HG03103 (cell line): ENCODE data around the gene SDK2.

Experiments
- ATAC-seq: cut with Tn5 transposase; IDR thresholded peaks from one replicate; pipeline ENCODE4 v1.9.1; 2021; ENCODE audit warnings: low read depth; ENCODE audit not compliant: unreplicated experiment

SDK2 gene

GRCh38 chr17:73634629-73635028, 9.6 kb downstream of the SDK2 start:
- no peak for ATAC-seq

- ATAC-seq = no peak
Measured at GRCh38 chr17:73633736-73634135, 10.5 kb downstream of the SDK2 start.

GRCh38 chr17:73632513-73632912, 11.7 kb downstream of the SDK2 start:
- ATAC-seq = no peak

- ATAC-seq = no peak
Measured at GRCh38 chr17:73630965-73631595, 13.2 kb downstream of the SDK2 start.

- no peak for ATAC-seq
Measured at GRCh38 chr17:73630531-73630930, 13.7 kb downstream of the SDK2 start.

GRCh38 chr17:73628642-73629552, 15.3 kb downstream of the SDK2 start:
- ATAC-seq = no peak

GRCh38 chr17:73625991-73626673, 18.1 kb downstream of the SDK2 start:
- no peak for ATAC-seq

DNA sequence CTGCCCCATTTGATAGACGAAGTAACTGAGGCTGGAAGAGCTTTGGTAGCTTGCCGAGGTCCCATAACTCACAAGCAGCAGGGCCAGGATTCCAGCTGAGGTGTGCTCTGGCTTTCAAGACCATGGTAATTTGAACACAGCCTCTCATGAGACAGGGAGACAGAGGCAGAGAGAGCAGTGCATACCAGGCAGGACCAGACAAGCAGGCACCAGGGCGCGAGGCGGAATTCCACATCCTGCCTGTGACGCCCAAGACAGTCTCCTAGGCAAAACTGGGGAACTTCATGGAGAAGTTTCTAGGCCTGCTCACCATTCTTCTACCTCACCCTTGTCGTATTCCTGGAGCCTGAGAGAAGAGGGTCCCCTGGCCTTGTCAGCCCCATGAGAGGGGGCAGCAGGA, 19.2 kb downstream of the SDK2 start:
- no peak for ATAC-seq

DNA sequence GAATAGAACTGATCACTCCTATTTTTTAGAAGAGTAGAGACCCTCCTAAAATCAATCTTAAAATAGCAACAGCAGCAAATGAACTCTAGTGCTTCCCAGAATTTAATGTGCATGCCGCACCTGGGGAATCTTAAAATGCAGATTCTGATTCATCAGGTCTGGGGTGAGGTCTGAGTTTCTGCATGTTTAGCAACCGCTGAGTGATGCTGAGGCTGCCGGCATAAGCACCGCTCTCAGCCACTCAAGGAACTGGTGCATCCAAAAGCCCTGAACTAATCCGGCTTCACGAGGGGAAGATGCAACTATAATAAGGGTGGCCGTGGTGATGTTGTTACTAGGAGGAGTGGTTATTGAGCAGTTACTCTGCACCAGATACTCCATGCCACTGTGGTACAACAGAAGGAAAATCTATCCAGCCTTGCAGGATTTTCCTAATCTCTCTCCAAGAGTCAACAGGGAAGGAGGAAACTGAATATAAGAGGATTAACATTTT, 19.7 kb downstream of the SDK2 start:
- ATAC-seq = no peak

- no peak for ATAC-seq
Measured at GRCh38 chr17:73623818-73624217, 20.4 kb downstream of the SDK2 start.

DNA sequence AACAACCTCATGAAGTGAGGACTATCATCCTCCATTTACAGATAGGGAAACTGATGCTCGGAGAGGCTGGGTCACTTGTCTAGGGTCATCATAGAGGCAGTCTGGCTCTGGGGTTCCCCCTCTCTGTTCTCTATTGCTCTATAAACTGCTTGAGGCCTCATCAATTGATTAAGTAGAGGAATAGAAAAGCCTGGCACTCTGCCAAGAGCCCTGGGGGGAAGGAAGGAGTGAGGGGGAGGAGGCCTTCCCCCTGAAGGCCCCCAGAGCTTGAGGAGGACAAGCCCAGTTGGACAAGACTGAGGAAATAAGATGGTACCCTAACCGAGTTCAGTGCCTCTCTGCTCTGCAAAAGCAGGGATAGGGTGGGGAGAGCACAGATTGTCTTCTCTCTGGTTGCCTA, 21.0 kb downstream of the SDK2 start:
- no peak for ATAC-seq

GRCh38 chr17:73622381-73622780, 21.9 kb downstream of the SDK2 start:
- ATAC-seq = no peak

DNA sequence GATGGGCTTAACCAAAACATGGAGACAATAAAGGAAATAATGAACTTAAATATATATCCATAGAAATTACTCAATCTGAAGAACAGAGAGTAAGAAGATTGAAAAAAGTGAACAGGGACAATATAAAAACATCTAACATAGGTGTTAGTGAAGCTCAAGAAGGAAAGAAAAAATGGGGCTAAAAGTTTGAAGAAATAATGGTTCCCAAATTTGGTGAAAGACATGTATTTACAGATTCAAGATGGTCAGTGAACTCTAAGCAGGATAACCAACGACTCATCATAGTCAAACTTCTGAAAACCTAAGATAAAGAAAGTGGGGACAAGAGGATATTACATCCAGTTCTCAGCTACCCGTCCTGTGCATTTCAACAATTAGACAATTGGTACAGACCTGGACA, 22.6 kb downstream of the SDK2 start:
- no peak for ATAC-seq

DNA sequence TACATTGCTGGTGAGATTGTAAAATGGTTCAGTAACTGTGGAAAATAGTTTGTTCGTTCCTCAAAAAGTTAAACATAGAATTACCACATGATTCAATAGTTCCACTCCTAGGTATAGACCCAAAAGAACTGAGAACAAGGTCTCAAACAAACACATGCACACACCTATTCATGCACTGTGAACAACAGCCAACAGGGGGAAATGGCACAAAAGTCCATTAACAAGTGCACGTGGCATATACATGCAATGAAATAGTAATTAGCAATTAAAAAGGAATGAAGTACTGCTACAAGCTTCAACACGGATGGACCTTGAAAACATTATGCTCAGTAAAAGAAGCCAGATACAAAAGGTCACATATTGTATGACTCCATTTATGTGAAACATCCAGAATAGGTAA, 23.8 kb downstream of the SDK2 start:
- ATAC-seq = no peak

GRCh38 chr17:73617501-73617900, 26.7 kb downstream of the SDK2 start:
- ATAC-seq = no peak

GRCh38 chr17:73616873-73617404, 27.3 kb downstream of the SDK2 start:
- ATAC-seq = no peak

DNA sequence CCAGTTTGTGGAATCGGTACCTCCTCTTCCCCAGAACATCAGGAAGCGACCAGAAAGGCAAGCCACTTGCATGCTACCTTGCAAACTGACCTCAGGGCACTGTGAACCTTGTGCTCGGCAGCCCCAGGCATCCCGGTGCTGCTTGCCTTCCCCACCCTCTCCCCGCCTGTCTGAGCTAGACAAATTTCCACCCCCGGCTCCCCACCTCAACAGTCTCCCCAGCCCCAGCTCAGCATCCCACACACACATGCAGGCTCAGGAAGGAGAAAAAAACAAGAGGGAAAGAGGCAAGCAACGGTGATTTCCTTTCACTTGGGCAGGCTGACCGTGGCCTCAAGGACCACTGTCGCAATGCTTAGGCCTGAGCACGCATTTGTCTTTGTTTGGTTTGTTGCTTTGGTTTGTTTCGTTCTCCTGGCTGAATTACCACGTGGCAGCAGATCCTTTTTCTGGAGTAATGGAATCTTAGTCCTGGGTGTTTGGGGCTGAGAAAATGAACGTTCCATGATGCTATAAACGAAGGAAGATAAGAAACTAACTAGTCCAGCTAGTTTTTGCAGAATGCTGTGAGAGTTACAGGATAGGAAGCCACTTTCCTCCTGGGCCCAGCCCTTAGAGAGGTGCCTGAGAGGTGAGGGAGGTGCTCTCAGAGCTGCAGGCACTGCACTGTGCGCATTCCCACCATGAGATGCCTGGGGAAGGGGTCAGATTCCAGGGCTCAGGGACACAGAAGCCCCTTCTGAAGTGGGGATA, 27.9 kb downstream of the SDK2 start:
- ATAC-seq = no peak

DNA sequence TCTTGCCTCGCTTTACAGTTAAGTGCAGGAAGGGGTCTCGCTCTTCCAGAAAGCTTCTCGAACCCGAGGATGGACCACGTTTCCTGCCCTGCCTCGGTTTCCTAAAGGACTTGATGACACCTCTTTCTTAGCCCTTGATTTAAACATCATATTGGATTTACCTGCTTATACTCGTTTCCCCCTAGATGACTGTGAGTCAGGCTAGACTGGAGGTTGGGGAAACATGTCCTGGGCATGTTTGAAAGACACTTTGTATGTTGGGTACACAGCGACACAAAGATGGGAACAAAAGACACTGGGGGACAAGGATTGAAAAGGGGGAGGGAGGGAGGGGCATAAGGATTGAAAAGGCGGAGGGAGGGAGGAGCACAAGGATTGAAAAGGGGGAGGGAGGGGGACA, 30.0 kb downstream of the SDK2 start:
- no peak for ATAC-seq

DNA sequence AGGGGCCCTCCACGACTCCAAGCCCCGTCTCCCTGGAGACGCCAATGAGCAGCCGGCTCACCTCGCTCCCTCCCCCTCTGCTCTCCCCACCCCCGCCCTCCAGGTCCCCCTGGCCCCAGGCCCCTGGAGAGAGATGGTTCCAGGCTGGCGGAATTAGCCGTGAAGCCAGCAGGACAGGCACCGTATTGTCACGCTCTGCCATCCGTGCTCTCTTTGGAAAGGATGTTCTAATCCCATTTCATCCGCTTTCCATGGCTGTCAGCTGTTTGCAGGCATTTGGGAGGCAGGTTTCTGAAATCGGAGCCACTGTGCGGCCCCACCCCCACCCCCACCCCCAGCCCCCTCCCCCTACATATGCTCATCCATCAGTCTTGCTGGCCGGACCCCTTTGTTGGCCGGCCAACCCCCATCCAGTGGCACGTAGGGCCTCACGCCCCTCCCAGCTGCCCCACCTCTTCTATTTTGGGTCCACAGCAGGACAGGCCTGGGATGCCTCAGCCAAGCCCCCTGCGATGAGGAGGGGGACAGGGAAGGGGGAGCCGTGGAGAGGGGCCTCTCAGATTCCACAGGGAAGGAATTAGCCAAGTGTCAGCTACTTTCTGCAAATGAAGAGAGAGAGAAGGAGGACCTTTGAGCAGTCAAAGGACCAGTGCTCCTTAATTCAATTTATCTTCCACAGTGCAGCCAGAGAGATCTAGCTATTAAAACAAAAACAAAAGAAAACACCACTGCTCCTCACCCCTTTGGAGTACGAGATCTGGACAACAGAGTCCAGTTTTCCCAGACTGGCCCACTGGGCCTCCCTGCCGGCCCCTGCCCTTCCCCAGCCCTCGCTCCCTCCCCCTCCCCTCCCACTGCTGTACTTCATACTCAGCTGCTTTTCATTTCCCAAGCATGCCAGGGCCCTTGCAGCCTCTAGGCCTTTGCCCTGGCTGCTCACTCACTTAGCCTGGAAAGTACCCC, 30.7 kb downstream of the SDK2 start:
- ATAC-seq = no peak
